ENCODE results near the gene CEP112. TPM values are rescaled to one million over a fixed set of nuclear protein-coding genes. Genes with fewer than 3 reads are reported as not detected.

Gene CEP112
- total RNA-seq, 4 donors from 2014 or later = 0.53 to 41.3 (median 5.7) TPM

DNA sequence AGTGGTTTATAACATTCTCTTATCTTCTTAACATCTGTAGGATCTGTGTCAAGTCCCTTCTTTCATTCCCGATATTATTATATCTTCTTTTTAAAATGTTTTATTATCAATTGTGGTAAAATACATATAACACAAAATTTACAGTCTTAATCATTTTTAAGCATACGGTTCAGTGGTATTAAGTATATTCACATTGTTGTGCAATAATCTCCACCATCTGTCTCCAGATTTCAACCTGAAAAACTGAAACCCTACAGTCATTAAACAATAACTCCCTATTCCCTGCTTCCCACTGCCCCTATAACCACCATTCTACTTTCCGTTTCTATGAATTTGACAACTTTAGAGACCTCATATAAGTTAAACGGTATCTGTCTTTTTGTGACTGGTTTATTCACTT is 45.5 kb downstream of the CEP112 start:
- TF ChIP-seq, protein P1, sequence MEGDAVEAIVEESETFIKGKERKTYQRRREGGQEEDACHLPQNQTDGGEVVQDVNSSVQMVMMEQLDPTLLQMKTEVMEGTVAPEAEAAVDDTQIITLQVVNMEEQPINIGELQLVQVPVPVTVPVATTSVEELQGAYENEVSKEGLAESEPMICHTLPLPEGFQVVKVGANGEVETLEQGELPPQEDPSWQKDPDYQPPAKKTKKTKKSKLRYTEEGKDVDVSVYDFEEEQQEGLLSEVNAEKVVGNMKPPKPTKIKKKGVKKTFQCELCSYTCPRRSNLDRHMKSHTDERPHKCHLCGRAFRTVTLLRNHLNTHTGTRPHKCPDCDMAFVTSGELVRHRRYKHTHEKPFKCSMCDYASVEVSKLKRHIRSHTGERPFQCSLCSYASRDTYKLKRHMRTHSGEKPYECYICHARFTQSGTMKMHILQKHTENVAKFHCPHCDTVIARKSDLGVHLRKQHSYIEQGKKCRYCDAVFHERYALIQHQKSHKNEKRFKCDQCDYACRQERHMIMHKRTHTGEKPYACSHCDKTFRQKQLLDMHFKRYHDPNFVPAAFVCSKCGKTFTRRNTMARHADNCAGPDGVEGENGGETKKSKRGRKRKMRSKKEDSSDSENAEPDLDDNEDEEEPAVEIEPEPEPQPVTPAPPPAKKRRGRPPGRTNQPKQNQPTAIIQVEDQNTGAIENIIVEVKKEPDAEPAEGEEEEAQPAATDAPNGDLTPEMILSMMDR (IDR thresholded peaks at IDR 0.05) = no peak
- TF ChIP-seq POLR2A (IDR thresholded peaks at IDR 0.05) = no peak
- DNase-seq = no peak
- Histone ChIP-seq H3K4me1 (no peaks in the 10 kb centered on the region), H3K9me3 (no peaks in the 10 kb centered on the region), H3K4me3 (no peak overlapping the region), H3K36me3 (no peaks in the 10 kb centered on the region), H3K27me3 (no peaks in the 10 kb centered on the region), H3K27ac (no peak overlapping the region)

DNA sequence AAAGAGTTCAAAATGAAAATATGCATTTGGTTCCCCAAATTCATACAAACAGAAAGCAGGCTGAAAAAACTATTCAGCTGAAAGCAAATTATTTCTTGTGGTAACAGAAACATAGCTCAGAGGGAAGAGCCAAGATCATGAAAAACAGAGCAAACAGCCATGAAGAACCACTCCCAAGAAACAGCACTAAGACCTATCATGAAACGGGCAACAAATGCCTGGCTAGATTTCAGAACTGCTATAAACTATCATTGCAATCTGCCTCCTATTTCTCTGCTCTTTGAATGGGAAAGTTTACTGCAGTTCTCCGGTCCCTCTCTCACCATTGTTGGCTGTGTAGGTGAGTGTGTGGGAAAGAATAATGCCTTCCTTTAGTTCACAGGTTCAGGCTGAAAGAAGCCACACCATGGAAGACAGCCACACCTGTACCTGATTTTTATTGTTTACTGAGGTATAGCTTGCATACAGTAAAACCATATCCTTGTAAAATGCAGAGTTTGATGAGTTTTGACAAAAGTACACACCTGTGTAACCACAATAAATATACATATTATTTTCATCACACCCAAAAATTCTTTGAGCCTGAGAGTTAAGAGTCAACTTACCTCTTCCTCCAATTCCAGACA is 48.2 kb downstream of the CEP112 start:
- Histone ChIP-seq H3K4me3 (no peak overlapping the region), H3K36me3 (no peaks in the 10 kb centered on the region), H3K9me3 (no peaks in the 10 kb centered on the region), H3K27ac (no peak overlapping the region), H3K4me1 (no peaks in the 10 kb centered on the region), H3K27me3 (no peaks in the 10 kb centered on the region)
- no peak for DNase-seq
- no peak for TF ChIP-seq POLR2A (IDR thresholded peaks at IDR 0.05)
- TF ChIP-seq, protein P1 (IDR thresholded peaks at IDR 0.05) = no peak

DNA sequence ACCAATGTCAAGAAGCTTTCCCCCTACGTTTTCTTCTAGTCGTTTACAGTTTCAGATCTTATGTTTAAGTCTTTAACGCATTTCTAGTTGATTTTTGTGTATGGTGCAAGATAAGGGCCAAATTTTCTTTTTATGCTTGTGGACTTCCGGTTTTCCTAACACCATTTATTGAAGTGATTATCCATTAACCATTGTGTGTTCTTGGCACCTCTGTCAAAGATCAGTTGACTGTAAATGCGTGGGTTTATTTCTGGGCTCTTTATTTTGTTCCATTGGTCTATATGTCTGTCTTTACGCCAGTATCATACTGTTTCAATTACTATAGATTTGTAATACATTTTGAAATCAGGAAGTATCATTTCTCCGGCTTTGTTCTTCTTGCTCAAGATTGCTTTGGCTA is 49.5 kb downstream of the CEP112 start:
- DNase-seq = no peak
- Histone ChIP-seq H3K4me3 (no peak overlapping the region), H3K27me3 (no peaks in the 10 kb centered on the region), H3K27ac (no peak overlapping the region), H3K4me1 (no peaks in the 10 kb centered on the region), H3K36me3 (no peaks in the 10 kb centered on the region), H3K9me3 (no peaks in the 10 kb centered on the region)
- no peak for TF ChIP-seq POLR2A (IDR thresholded peaks at IDR 0.05)

DNA sequence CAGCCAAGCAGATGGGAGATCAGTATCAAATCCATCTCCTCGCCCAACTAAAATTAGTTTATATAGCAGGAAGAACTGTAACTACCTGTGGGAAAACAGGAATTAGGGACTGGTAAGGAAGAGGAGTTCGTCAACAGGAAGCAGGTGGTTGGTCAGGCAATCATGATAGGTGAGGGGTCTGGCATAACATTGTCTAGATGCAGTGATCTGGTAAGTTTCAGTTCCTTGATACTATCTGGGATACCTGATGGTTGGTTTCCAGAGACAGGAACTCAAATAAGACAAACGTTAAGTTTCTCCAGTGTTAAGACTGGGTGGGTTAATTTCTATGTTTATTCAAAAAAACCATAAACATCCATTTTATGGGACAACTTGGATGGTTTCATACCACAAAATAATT is 53.8 kb downstream of the CEP112 start:
- no peaks in the 10 kb centered on the region for H3K9me3 ChIP-seq
- no peak for DNase-seq
- H3K4me3 ChIP-seq = no peak overlapping the region
- TF ChIP-seq, protein P1 (IDR thresholded peaks at IDR 0.05) = no peak
- TF ChIP-seq POLR2A (IDR thresholded peaks at IDR 0.05) = no peak
- no peak overlapping the region for H3K27ac ChIP-seq
- H3K4me1 ChIP-seq = no peaks in the 10 kb centered on the region
- H3K27me3 ChIP-seq = no peaks in the 10 kb centered on the region
- no peaks in the 10 kb centered on the region for H3K36me3 ChIP-seq

DNA sequence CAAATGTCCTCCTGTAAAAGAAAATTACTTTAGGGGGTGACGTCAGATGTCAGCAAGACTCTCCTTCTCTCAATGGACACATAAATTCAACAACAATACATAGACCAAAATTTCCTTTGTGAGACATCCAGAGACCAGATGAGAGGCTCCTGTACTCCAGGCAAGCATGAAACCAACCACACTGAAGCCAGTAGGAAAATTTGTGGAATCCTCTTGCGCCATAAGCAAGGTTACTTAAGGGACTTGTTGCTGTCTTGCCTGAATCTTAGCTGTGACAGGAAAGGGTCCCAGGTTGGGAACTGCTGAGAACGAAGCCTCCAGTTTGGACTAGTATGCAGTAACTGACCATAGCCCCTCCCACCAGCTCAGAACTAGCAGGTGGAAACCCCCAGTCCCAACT is 56.0 kb downstream of the CEP112 start:
- TF ChIP-seq POLR2A (IDR thresholded peaks at IDR 0.05) = no peak
- Histone ChIP-seq H3K4me1 (no peaks in the 10 kb centered on the region), H3K27ac (no peak overlapping the region), H3K9me3 (no peaks in the 10 kb centered on the region), H3K36me3 (no peaks in the 10 kb centered on the region), H3K27me3 (no peaks in the 10 kb centered on the region), H3K4me3 (no peak overlapping the region)
- DNase-seq = no peak

DNA sequence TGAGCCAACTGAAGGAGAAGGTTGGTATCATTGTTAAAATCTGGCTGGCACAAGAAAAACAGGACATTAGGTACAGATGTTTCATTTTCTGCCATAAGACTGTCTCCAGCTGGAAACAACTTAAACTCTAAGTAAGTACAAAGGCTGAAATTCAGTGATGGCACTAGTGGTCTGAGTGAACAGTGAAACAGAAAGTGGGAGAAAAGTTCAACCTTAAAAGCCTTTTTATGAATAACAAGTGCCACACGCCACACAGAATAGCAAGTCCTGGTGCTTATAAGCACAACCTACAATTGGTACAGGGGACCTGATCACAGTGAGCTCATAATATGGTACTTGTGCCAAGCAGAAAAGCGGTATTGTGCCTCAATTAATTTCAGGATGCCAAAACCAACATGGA is 56.7 kb downstream of the CEP112 start:
- Histone ChIP-seq H3K27ac (no peak overlapping the region), H3K4me1 (no peaks in the 10 kb centered on the region), H3K4me3 (no peak overlapping the region), H3K36me3 (no peaks in the 10 kb centered on the region), H3K9me3 (no peaks in the 10 kb centered on the region), H3K27me3 (no peaks in the 10 kb centered on the region)
- no peak for TF ChIP-seq POLR2A (IDR thresholded peaks at IDR 0.05)
- no peak for DNase-seq

DNA sequence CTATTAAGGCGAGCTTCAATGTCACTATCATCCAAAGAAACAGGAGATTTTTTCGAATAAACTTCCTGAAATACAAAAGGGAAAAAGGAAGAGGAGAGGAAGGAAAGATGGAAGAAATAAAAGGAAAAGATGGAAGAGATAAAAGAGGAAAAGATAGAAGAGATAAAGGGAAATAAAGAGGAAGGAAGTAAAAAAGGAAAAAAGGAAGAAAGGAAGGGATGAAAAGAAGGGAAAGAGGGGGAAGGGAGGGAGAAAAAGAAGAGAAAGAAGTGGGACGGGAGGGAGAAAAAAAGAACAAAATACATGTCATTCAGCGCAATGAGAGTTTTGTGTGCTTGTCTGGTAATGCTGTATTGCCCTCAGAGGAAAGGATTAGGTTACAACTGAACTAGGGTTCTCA is 62.2 kb downstream of the CEP112 start:
- TF ChIP-seq, protein P1 (IDR thresholded peaks at IDR 0.05) = no peak
- TF ChIP-seq POLR2A (IDR thresholded peaks at IDR 0.05) = no peak
- H3K27me3 ChIP-seq = no peaks in the 10 kb centered on the region
- DNase-seq = no peak
- no peaks in the 10 kb centered on the region for H3K4me1 ChIP-seq
- no peaks in the 10 kb centered on the region for H3K9me3 ChIP-seq
- no peak overlapping the region for H3K4me3 ChIP-seq
- H3K36me3 ChIP-seq = no peaks in the 10 kb centered on the region
- H3K27ac ChIP-seq = no peak overlapping the region
